Epithelial cell of alveolus of lung (primary cell): ENCODE data around the gene DNAJC8. TPM values are rescaled to one million over a fixed set of nuclear protein-coding genes. Genes with fewer than 3 reads are reported as not detected.

Experiments used
- total RNA-seq: library from RNA; depleted of rRNA; stranded (reverse); fragments of >200 nt; gene quantifications from 2 replicates; pipeline ENCODE4 v1.2.1, GENCODE V29; 2015

Gene DNAJC8
- 58.6 and 66.0 TPM in 2 replicates for total RNA-seq

GRCh38 chr1:28232558-28233263, at the start of gene DNAJC8:
DNAJC8 (minus strand) TSS chr1:28233029; CDS start chr1:28232998, 31 bp downstream.

GRCh38 chr1:28259252-28259933, 26.6 kb upstream of the DNAJC8 start, which contains the start of gene SESN2:
SESN2 (plus strand) TSS chr1:28259518; CDS start chr1:28259848, 330 bp downstream.

GRCh38 chr1:28235755-28236655, 3.2 kb upstream of the DNAJC8 start, which contains the start of gene ATP5IF1:
ATP5IF1 (plus strand) TSS chr1:28236124; CDS start chr1:28236184, 60 bp downstream.

GRCh38 chr1:28176492-28177470, 56.0 kb downstream of the DNAJC8 start, which contains the start of gene PTAFR:
PTAFR (minus strand) TSS chr1:28176690; CDS start chr1:28151021, 25,669 bp downstream.

Other genes with a start within 250 kb of the DNAJC8 start
- gene EYA3, start 144.4 kb downstream of the DNAJC8 start, total RNA-seq: 8.4 and 10.9 TPM in 2 replicates
- under 0.01 and 0.13 TPM in 2 replicates for gene PTAFR, start 56.3 kb downstream of the DNAJC8 start, total RNA-seq
- 168 and 335 TPM in 2 replicates for gene ATP5IF1, start 3.1 kb upstream of the DNAJC8 start, total RNA-seq
- gene SESN2, start 26.5 kb upstream of the DNAJC8 start, total RNA-seq: 19.6 and 31.4 TPM in 2 replicates
- 11.5 and 23.4 TPM in 2 replicates for gene MED18, start 96.0 kb upstream of the DNAJC8 start, total RNA-seq
- gene PHACTR4, start 136.7 kb upstream of the DNAJC8 start, total RNA-seq: 9.1 and 14.5 TPM in 2 replicates